GM10266 (cell line): ENCODE results near the gene SOHLH2.

Source experiments
- DNase-seq: peaks from one replicate; pipeline ENCODE4 v3.0.0; 2012; ENCODE audit errors: extremely low spot score
- TF ChIP-seq, protein P1 (sequence below): IDR thresholded peaks from 2 replicates; pipeline ENCODE4 v1.5.1; 2012; ENCODE audit warnings: mild to moderate bottlenecking, low read depth; ENCODE audit not compliant: control insufficient read depth, insufficient read depth; ENCODE audit errors: missing control alignments

The SOHLH2 gene

DNA sequence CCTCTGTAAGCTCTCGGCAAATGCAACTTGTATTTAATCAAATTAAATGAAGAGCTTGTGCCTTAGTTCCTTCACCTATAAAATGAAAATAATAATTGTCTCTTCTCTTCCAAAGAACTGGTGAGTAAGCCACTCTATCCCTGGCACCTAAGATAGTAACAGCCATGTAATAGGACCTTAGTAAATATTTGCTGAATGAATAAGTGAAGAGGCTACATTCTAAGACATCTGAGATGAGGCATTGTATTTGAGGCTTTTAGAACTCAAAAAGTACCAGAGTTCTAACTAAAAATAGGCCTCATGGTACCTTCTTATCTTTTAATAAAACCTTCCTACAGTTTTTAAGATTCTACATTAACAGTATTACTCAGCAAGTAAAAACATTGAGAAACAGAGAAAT, 65.9 kb downstream of the SOHLH2 start:
- TF ChIP-seq, protein P1, sequence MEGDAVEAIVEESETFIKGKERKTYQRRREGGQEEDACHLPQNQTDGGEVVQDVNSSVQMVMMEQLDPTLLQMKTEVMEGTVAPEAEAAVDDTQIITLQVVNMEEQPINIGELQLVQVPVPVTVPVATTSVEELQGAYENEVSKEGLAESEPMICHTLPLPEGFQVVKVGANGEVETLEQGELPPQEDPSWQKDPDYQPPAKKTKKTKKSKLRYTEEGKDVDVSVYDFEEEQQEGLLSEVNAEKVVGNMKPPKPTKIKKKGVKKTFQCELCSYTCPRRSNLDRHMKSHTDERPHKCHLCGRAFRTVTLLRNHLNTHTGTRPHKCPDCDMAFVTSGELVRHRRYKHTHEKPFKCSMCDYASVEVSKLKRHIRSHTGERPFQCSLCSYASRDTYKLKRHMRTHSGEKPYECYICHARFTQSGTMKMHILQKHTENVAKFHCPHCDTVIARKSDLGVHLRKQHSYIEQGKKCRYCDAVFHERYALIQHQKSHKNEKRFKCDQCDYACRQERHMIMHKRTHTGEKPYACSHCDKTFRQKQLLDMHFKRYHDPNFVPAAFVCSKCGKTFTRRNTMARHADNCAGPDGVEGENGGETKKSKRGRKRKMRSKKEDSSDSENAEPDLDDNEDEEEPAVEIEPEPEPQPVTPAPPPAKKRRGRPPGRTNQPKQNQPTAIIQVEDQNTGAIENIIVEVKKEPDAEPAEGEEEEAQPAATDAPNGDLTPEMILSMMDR: no peak
- DNase-seq: no peak

DNA sequence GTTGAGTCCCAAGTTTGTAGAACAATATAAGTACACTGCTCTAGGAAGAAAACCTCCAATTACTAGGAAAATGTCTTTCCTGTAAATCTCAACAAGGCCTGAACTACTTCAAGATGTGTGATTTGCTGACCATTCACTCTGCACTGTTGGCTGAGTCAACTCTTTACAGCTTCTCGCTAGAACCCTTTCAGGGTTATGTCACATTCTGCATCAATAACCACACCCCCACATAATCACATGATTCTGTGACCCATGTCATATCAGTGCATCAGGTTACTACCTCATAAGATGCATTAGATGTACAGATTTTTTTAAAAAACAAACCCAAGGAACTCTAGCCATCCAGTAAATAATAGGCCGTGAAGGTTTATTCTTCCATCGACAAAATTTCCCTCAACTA, 67.0 kb downstream of the SOHLH2 start:
- no peak for DNase-seq
- TF ChIP-seq, protein P1: no peak

DNA sequence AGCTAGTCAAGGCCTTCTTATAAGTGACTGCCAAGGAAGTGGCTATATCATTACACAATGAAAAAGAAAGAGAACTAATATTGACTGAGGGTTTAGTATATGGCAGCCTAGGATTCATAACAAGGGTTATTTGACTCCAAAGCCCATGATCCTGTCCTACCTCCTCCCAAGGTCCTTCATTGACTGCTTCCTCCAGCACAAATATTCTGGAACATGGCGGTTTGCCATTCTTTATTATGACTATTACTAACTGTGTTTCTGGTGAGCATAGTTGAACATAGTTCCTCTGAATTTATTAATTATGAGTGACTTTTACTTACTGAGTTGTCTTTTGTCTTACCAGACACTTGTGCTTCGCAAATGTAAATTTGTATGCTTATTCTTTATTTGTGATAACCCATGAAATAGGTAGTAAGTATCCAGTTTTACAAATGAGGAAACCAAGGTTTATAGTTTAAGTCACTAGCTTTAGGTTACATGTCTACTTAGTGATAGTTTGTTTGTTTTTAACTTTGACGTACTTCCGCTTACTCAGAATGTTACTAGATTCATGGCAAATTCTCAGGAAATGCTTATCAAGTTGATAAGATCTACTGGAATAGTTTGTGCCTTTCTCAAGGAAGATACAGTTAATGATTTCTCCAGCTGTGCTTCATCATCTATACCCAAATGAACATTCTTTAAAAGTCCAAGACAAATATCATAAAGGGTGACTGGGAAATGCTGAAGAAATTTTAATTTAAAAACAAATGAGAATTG, 67.7 kb downstream of the SOHLH2 start:
- TF ChIP-seq, protein P1: no peak
- DNase-seq: no peak

DNA sequence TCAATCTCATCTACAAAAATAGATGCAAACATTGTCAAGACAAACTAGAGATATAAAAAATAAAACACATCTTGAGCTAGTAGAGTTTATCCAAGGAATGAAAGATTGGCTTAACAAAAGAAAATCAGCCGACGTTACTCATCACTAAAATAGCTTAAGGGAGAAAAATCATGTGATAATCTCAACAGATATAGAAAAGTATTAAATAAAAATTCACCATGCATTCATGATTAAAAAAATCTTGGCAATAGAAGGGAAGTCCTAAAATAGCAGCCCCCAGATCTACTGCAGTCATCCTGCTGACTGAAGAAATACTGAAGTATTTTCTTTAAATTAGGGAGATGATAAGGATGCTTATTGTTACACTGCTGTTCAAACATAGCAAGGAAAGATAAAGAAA, 70.6 kb downstream of the SOHLH2 start:
- TF ChIP-seq, protein P1: no peak

DNA sequence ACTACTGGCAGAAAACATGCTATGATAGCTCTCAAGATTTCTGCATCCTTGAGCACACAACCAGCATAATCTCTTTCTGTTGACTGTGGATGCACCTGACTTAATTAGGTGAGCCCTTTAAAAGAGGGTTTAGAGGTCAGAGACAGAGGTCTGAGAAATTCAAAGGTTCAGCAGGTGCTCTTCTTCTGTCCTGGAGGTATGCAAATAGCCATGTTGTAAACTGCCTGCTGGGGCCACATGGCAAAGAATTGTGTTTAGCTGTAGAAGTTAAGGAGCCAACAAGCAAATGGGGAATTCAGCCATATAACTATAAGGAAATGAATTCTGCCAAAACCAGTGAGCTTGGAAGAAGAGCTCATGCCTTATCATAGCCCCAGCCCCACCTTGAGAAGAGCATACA, 71.6 kb downstream of the SOHLH2 start:
- no peak for DNase-seq
- TF ChIP-seq, protein P1: no peak

More for the DNA sequence above, 70.6 kb downstream of the SOHLH2 start:
- no peak for DNase-seq

DNA sequence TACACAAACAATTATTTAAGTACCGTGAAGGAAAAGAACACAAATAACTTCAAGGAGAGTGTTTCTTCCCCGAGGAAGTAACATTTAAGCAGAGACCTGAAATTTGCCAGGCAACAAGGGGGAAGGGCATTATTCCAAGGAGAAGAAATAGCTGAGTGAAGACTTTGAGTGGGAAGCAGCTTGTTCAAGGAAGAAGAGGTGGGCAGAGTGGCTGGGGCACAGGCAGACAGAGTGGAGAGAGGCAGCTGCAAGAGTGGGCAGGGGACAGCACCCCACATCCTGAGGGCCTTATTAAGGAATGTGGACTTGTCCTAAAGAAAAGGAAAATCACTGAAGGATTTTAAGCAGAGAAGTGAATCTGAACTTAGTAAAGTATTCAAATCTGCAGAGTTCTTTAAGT, 78.5 kb downstream of the SOHLH2 start:
- TF ChIP-seq, protein P1: no peak

DNA sequence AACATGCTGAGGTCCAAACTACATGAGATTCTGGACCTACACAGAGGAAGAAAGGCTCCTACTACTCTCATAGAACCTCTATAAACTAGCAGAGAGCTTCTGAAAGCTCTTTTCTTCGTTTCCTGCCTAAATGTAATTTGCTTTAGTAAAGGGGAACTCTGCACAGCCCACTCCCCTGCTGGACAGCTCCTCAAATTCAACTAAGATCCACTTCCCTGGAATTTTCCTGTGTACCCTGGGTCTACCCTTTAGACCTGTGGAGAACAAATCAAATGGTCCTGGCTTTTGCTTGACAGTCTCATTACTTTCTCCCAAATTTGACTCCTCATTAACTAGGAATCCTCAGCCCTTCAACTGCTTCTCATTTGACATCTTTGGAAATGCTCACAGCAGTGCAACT, 79.7 kb downstream of the SOHLH2 start:
- DNase-seq: no peak
- TF ChIP-seq, protein P1: no peak

More for the DNA sequence above, 78.5 kb downstream of the SOHLH2 start:
- DNase-seq: no peak
